Activated CD4-positive, CD25-positive, alpha-beta regulatory T cell treated with anti-CD3 and anti-CD28 coated beads, Interleukin-2, amount 50 U/mL, for 24 hours (primary cell): ENCODE data around the gene UROC1.

ENCODE experiments used
- ATAC-seq, 2 donors: fragments of 150-1000 bp; cut with Tn5 transposase; one replicate each; pipeline ENCODE4 v1.10.0; 2021; ENCODE audit warnings: mild to moderate bottlenecking in 1 of 2, moderate library complexity in 1 of 2

Gene UROC1

DNA sequence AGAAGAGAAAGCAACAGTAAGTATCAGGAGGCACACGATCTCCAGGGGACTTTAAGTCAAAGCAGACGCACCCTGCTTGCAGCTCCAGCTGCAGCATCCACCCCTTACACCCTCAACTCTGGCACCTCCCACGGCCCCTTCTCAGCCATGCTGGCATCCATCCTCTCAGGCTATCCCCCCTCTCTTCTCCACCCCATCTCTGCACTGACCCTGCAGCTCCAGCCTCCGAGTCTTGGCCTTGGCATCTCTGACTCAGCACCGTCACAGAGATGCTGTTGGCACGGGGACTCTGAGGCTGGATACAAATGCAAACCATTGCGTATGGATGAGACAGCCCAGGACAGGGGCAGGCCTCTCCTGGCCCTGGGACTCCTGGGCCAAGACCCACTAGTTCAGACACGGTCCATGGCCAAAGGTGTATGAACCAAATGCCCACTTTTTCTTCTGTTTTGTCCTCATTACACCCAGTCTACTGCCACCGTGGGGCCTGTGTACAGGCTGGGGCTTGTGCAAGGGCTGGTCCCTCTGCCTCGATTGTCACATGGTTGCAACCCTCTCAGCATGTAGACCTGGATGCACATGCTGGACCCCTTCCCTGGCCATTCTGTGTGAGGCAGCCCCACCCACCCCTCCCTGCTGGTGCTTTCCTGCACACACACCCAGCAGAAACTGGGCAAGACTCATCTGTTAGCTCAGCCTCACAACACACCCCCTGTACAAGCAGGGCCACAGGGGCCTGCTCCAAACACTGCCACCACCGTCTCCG, 23.2 kb downstream of the UROC1 start:
- no peak for ATAC-seq

GRCh38 chr3:126493739-126494138, 23.8 kb downstream of the UROC1 start:
- ATAC-seq = no peak

DNA sequence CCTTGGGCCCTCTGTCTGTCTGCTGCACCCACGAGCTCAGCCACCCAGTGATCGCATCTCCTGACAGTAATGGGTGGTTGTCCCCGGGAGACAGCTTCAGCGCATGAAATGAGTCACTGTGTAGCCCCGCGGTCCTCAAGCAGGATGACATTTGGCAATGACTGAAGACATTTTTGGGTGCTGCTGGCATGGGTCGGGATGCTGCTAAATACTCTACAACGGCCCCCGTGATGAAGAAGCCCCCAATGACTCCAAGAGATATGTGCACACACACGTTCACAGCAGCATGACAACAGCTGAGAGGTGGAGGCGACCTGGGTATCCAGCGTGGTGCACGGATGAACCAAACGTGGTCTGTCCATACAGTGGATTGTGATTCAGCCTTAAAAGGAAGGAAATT, 24.5 kb downstream of the UROC1 start:
- no peak for ATAC-seq

DNA sequence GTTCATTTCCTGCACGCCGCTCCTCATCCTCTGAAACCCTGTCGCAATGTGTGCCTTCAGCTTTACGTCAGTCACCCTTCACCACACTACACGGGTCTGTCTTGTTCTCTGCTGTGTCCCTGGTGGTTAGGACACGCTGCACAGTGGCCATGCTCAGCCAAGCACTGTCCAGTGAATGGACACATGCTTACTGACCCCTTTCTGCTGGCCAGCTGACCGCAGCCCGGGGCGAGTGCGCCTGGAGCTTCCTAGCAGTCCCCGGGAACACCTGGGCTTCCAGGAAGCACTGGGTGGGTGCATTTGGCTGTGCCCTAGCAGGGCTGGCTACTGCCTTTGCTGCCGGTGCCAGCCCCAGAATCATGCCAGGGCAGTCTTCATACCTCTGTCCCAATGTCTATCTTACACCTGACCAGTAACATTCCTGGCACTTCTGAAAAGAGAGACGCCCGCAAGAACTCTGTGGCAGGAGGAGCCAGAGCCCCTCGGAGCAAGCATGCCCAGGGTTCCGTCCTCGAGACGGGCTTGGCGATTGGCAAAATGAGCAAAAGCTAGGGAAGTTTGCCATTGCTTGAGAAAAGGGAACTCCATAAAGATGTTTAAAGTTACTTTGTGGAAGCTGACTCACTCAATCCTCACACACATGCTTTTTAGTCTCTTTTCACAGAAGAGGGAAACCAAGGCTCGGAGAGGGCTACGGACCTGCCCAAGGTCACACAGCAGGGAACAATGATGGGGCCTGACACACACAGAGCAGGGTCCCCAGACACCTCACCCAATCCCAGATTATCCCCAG, 26.2 kb downstream of the UROC1 start:
- ATAC-seq = no peak

GRCh38 chr3:126490619-126491018, 27.0 kb downstream of the UROC1 start:
- no peak for ATAC-seq

- no peak for ATAC-seq
Measured at GRCh38 chr3:126488886-126489569, 28.5 kb downstream of the UROC1 start.

DNA sequence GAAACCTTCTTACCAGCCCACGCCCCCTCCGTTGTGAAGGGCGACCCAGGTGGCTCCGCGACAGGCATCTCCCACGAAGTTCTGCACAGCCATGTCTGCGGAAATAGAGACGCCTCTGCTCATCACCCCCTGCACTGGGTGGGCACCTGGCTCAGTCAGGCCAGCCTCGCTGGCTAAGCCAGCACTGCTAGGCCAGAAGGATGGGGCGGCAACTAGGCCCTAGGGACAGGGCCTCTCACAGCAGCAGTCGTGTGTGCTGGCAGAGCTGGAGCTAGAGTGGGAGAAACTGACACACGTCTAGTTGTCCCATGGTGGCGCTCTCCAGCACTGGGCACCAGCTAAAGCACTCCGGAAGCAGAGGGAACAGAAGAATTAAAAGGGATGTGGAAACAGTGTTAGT, 29.4 kb downstream of the UROC1 start:
- no peak for ATAC-seq

DNA sequence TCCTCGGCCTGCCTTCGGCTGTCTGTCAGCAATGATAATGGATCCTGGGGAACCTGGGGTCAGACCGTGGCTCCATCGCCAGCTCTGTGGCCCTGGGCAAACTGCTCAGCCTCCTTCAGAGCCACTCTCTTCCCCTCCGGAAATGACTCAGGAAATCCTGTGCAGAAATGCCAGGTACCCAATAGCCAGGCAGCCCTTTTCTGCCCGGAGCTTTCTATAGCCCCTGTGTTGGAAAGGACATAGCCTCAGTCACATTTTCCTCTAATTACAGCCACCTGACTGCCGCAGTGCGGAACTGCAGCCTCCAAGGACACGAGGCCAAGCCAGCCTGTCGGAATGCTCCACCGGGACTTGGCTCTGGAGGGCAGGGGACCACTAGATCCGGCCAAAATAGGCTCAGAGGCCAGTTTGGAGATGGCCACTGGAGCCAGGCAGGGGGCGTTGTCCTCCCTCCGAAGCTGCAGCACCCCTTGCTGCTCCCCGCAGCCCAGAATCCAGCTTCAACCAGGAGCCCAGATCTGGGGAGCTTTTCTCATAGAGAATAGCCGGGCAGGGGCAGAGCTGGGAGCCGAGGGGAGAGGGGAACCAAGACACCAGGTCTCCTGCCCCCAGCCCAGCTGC, 30.3 kb downstream of the UROC1 start:
- ATAC-seq = peak in 1 of 2 donors; percentile 42

- ATAC-seq = no peak
Measured at GRCh38 chr3:126486360-126486847, 31.2 kb downstream of the UROC1 start.

- ATAC-seq = no peak
Measured at GRCh38 chr3:126485956-126486355, 31.6 kb downstream of the UROC1 start.

GRCh38 chr3:126485176-126485897, 32.2 kb downstream of the UROC1 start:
- ATAC-seq = no peak

- no peak for ATAC-seq
Measured at GRCh38 chr3:126484662-126485061, 32.9 kb downstream of the UROC1 start.

DNA sequence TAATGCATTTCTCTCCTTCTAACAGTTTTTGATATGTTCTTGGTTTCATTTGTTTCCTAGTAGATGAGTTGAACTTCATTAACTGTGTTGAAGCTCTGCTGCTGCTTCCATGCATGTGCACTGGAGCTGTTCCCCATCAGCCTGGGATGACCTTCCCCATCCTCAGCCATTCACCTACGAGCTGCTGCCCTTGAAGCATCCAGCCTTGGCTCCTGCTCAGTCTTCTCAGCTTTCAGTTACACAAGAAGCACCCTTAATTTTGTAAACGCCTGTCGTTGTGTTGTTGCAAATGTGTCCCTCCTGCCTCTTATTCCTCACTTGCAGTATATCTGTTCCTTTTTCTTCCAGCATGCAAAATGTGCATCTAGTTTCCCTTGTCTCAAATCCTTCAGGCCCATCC, 33.4 kb downstream of the UROC1 start:
- no peak for ATAC-seq

DNA sequence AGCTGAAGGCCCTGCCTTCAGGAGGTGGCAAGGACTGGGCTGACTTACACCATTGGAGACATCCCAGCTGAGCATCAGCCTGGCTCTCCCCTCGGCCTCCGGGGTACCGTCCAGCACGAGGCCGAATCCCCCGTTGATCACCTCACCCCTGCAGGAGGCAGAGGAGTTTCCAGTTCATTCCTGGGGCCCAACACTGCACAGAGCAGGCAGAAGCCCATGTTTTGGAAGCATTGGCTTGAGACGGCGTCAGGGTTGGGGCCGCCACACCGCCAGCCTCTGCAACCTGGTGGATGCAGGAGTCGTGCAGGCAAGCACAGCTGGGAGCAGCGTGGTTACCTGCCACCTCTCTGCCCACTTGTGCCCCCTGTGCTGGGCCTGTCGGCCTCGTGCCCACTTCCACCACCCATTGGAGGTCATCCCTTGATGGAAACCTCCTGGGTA, 34.2 kb downstream of the UROC1 start:
- ATAC-seq = no peak

DNA sequence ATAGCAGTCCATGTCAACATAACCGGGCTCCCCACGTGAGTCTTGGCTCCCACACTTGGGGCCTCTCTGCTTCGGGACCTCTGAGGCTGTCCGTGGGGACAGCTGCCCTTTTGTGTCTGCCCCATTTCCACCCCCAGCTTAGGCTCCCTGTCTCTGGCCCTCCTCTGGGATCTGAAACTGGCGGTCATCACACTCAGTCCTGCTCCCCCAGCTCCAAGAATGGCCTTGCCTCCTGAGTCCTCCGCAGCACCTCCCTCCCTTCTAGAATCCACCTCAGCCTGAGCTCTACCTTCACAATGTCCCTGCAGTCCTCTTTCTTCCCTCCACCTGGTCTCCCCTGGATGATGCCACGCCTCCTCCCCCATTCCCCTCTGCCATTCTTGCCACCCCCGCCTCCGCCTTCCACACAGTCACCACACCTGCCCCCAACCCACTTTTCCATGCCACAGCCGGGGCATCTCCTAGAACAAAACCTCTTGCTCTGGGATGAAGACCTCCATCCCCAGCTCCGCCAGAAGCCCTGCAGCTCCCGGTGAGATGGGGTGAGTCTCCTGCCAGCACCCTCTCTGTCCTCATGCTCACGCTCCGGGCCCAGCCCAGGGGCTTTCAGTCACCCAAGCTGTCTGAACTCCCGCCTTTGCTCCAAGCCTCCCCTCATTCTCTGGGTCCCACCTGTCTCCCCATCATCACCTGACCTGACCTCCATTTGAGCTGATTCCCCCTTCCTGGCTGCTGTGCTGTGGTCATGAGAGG, 34.9 kb downstream of the UROC1 start:
- no peak for ATAC-seq

DNA sequence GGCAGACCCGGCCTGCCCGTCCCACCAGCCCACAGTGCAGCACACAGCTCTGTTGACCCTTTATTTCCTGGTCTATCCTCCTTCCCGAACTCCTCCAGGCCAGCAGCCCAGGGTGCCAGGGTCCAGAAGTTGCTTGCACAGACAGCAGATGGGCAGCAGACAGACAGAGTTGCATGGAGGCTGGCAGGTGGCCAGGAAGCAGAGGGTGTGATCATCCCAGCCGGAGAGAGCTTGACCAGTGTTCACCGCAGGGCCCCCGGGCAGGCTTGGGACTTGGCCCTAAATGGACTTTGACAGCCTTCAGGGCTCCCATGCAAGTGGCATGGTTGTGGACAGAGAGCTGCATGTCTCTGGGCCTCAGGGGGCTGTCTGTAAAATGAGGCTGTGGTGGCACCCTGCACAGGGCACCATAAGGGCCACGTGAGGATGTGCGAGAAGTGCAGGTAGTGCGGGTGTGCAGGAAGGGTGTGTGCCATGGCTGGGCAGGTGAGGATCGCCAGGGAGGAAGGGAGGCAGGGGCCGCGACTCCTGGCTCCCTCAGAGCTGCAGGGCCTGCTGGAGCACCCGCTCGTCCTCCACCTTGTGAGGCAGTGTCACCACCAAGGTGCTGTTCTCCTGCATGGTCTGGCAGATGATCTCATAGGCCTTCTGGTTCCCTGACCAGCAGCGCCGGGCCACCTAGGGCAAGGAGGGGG, 35.6 kb downstream of the UROC1 start:
- no peak for ATAC-seq

GRCh38 chr3:126480861-126481260, 36.7 kb downstream of the UROC1 start:
- ATAC-seq = no peak

GRCh38 chr3:126480206-126480605, 37.4 kb downstream of the UROC1 start:
- no peak for ATAC-seq

DNA sequence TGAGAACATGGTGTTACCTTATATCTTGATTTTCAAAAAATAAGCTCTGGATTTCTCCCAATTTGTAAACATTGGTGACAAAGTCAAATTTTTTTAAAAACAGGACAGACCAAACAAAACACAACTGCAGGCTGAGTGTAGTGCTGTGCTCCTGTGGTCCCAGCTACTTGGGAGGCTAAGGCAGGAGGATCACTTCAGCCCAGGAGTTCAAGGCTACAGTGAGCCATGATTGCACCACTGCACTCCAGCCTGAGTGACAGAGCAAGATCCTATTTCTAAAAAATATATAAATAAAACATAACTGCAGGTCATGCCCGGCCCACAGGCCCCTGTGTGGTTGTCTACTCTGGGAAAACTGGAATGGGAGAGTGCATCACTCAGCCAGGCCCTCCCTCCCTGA, 37.9 kb downstream of the UROC1 start:
- no peak for ATAC-seq

- ATAC-seq = no peak
Measured at GRCh38 chr3:126478581-126479310, 38.8 kb downstream of the UROC1 start.
